Measurements from ENCODE around the gene SPO11. TPM values are rescaled to one million over a fixed set of nuclear protein-coding genes. Genes with fewer than 3 reads are reported as not detected.
"Not testable (repeated sequence)": the region's sequence is repeated elsewhere in the genome, so short reads cannot be mapped to it uniquely, and the experiment has no call there.

The SPO11 gene
- total RNA-seq, 2 experiments from 2014 or later: not detected

DNA sequence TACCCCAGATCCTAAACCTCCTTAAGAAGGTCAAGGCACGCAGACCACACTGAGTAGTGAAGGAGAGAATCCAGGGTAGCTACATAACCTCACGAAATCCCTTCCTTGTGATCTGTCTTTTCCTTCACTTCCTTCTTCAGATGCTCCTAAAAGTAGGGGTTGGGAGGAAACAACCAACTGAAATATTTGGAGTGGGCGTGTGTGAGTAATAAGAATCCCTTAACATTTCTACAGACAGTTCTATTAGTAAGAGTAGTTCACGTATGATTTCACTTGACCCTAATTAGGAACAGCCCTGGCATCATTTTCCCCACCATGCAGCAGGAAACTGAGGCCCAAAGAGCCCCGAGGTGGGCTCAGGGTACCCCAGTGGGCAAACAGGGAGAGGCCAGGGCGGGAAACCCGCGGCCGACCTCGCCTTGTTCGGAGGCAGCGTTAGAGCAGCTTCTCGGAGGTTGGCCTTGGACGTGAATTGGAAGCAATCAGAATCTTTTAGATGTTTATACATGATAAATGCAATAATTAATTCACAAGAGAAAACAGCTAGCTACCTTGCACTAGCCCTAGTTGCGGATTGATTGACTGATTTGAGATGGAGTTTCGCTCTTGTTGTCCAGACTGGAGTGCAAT lies 20.6 kb downstream of the SPO11 start:
- Mint-ChIP-seq H3K36me3 (ENCODE audit: low read depth) (peaks cover 41% of the 10 kb centered on the region), H3K4me3 (peak overlapping the region; percentile 84), H3K27ac (peak overlapping the region; percentile 89), H3K9me3 (no peaks in the 10 kb centered on the region), H3K4me1 (ENCODE audit: low read depth) (peaks cover 55% of the 10 kb centered on the region), H3K27me3 (no peaks in the 10 kb centered on the region)
- ChIA-PET POLR2A (interaction anchor here (0.5 to 1.4 kb wide), 3 partner anchors 11 to 41 kb away, joined by 3 read pairs; partner anchors contain the start of gene RBM38), CTCF (no interaction called here)
- Histone ChIP-seq H3K27ac (ENCODE audit: low read depth in 1 of 2, low read length in 2 of 2) (no peak overlapping the region), H3K4me3 (ENCODE audit: low read length) (no peak overlapping the region), H3K27me3 (ENCODE audit: control insufficient read depth in 1 of 2, insufficient read depth in 2 of 2, low read length in 2 of 2) (no peaks in the 10 kb centered on the region), H3K4me1 (ENCODE audit: insufficient read depth, low read length) (peaks cover 21% of the 10 kb centered on the region), H3K36me3 (ENCODE audit: insufficient read depth, low read length) (peaks cover 13% of the 10 kb centered on the region), H3K9me3 (ENCODE audit: control insufficient read depth in 1 of 2, insufficient read depth in 1 of 2, low read length in 2 of 2) (peaks cover 0 to 3% of the 10 kb centered on the region in 2 experiments)
- intact Hi-C loops (cut with DNase I, micrococcal nuclease): loop anchor here in 1 of 2 experiments (5.0 kb wide), 3 partner anchors 357 to 1302 kb away; partner anchors contain the start of genes AURKA, CSTF1 and STX16
- ATAC-seq (ENCODE audit: poor library complexity) (no peak), DNase-seq (peak in 1 of 14 experiments; percentile 20)
- TF ChIP-seq, protein P1, sequence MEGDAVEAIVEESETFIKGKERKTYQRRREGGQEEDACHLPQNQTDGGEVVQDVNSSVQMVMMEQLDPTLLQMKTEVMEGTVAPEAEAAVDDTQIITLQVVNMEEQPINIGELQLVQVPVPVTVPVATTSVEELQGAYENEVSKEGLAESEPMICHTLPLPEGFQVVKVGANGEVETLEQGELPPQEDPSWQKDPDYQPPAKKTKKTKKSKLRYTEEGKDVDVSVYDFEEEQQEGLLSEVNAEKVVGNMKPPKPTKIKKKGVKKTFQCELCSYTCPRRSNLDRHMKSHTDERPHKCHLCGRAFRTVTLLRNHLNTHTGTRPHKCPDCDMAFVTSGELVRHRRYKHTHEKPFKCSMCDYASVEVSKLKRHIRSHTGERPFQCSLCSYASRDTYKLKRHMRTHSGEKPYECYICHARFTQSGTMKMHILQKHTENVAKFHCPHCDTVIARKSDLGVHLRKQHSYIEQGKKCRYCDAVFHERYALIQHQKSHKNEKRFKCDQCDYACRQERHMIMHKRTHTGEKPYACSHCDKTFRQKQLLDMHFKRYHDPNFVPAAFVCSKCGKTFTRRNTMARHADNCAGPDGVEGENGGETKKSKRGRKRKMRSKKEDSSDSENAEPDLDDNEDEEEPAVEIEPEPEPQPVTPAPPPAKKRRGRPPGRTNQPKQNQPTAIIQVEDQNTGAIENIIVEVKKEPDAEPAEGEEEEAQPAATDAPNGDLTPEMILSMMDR (IDR thresholded peaks at IDR 0.05): no peak

DNA sequence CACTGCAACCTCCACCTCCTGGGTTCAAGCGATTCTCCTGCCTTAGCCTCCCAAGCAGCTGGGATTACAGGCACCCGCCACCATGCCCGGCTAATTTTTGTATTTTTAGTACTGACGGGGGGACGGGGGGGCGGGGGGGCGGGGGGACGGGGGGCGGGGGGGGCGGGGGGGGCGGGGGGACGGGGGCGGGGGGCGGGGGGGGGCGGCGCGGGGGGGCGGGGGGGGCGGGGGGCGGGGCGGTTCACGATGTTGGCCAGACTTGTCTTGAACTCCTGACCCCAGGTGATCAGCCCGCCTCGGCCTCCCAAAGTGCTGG lies 21.1 kb downstream of the SPO11 start:
- ATAC-seq (ENCODE audit: poor library complexity); CTCF ChIA-PET; H3K9me3 ChIP-seq (ENCODE audit: control insufficient read depth in 1 of 2, insufficient read depth in 1 of 2, low read length in 2 of 2); DNase-seq; H3K9me3 Mint-ChIP-seq; H3K27me3 ChIP-seq (ENCODE audit: control insufficient read depth in 1 of 2, insufficient read depth in 2 of 2, low read length in 2 of 2); H3K27me3 Mint-ChIP-seq: not testable (repeated sequence)
- H3K27ac ChIP-seq (ENCODE audit: low read depth in 1 of 2, low read length in 2 of 2): peak overlapping the region; percentile 73 to 74
- peak overlapping the region; percentile 98 for H3K4me3 ChIP-seq (ENCODE audit: low read length)
- H3K27ac Mint-ChIP-seq: peak overlapping the region; percentile 89
- POLR2A ChIA-PET: interaction anchor here (1.1 kb wide), 1 partner anchor 11 kb away, joined by 3 read pairs; no protein-coding TSS in a partner anchor
- peaks cover 55% of the 10 kb centered on the region for H3K4me1 Mint-ChIP-seq (ENCODE audit: low read depth)
- H3K36me3 Mint-ChIP-seq (ENCODE audit: low read depth): peaks cover 41% of the 10 kb centered on the region
- peak overlapping the region; percentile 94 for H3K4me3 Mint-ChIP-seq
- peaks cover 13% of the 10 kb centered on the region for H3K36me3 ChIP-seq (ENCODE audit: insufficient read depth, low read length)
- H3K4me1 ChIP-seq (ENCODE audit: insufficient read depth, low read length): peaks cover 21% of the 10 kb centered on the region
- intact Hi-C loops (cut with DNase I, micrococcal nuclease): loop anchor here in 1 of 2 experiments (5.0 kb wide), 3 partner anchors 357 to 1302 kb away; partner anchors contain the start of genes AURKA, CSTF1 and STX16

GRCh38 chr20:57351042-57351783 lies 21.6 kb downstream of the SPO11 start, which contains the start of gene RAE1:
Gene RAE1, plus strand, starts transcription at chr20:57351255. Its CDS starts 2,784 bp downstream, at chr20:57354039.
- intact Hi-C loops (cut with DNase I, micrococcal nuclease): loop anchor here in 1 of 2 experiments (5.0 kb wide), 3 partner anchors 356 to 1301 kb away; partner anchors contain the start of genes AURKA, CSTF1 and STX16
- ChIA-PET CTCF (no interaction called here), POLR2A (interaction anchor here (1.1 to 1.2 kb wide), 2 partner anchors 12 to 47 kb away, joined by 3 read pairs; no protein-coding TSS in a partner anchor)
- ATAC-seq (ENCODE audit: poor library complexity) (peak; percentile 82), DNase-seq (peak; percentile 82 to 97 (median 89))
- Mint-ChIP-seq H3K4me1 (ENCODE audit: low read depth) (peaks cover 55% of the 10 kb centered on the region), H3K36me3 (ENCODE audit: low read depth) (peaks cover 41% of the 10 kb centered on the region), H3K4me3 (peak within 1 kb of the TSS; percentile 94), H3K27ac (peak within 1 kb of the TSS; percentile 89), H3K9me3 (no peaks in the 10 kb centered on the region), H3K27me3 (no peaks in the 10 kb centered on the region)
- Histone ChIP-seq H3K4me3 (ENCODE audit: low read length) (peak within 1 kb of the TSS; percentile 98), H3K9me3 (ENCODE audit: control insufficient read depth in 1 of 2, insufficient read depth in 1 of 2, low read length in 2 of 2) (peaks cover 0 to 3% of the 10 kb centered on the region in 2 experiments), H3K27ac (ENCODE audit: low read depth in 1 of 2, low read length in 2 of 2) (peak within 1 kb of the TSS; percentile 73 to 74), H3K27me3 (ENCODE audit: control insufficient read depth in 1 of 2, insufficient read depth in 2 of 2, low read length in 2 of 2) (no peaks in the 10 kb centered on the region), H3K36me3 (ENCODE audit: insufficient read depth, low read length) (peaks cover 13% of the 10 kb centered on the region), H3K4me1 (ENCODE audit: insufficient read depth, low read length) (peaks cover 21% of the 10 kb centered on the region)
- TF ChIP-seq, protein P1 (IDR thresholded peaks at IDR 0.05): no peak

Data from CD4-positive, alpha-beta T cell (primary cell).